ENCODE data around the gene NKAP.

NKAP gene

GRCh38 chrX:119871245-119871598 is 72.3 kb downstream of the NKAP start:
- in situ Hi-C loops (cut with HindIII; ENCODE audit: low sequenced_read_pairs), result no loop called here

Measured in endothelial cell of hepatic sinusoid (primary cell).